Activated T-cell treated with anti-CD3 and anti-CD28 coated beads, Interleukin-2, amount 50 U/mL, for 24 hours (primary cell): ENCODE results near the gene CSF3.
"Not testable (repeated sequence)": the region's sequence is repeated elsewhere in the genome, so short reads cannot be mapped to it uniquely, and the experiment has no call there.

Experiments used
- DNase-seq: peaks from one replicate; pipeline ENCODE4 v3.0.0-alpha.2; 2020
- H3K27ac Mint-ChIP-seq: 2 replicates; pipeline ENCODE4 v1.8.0; 2020; ENCODE audit warnings: mild to moderate bottlenecking, mixed read lengths
- H3K27me3 Mint-ChIP-seq: 2 replicates; pipeline ENCODE4 v1.8.0; 2020; ENCODE audit warnings: mixed read lengths
- H3K36me3 Mint-ChIP-seq: 2 replicates; pipeline ENCODE4 v1.8.0; 2020; ENCODE audit warnings: low read depth, mixed read lengths
- H3K4me1 Mint-ChIP-seq: 2 replicates; pipeline ENCODE4 v1.8.0; 2020; ENCODE audit warnings: low read depth, mixed read lengths
- H3K4me3 Mint-ChIP-seq: 2 replicates; pipeline ENCODE4 v1.8.0; 2020; ENCODE audit warnings: mild to moderate bottlenecking, moderate library complexity, mixed read lengths
- H3K9me3 Mint-ChIP-seq: 2 replicates; pipeline ENCODE4 v1.8.0; 2020; ENCODE audit warnings: mixed read lengths

CSF3 gene

GRCh38 chr17:40012017-40012647, 3.1 kb upstream of the CSF3 start:
- not testable (repeated sequence) for H3K27ac Mint-ChIP-seq, H3K4me1 Mint-ChIP-seq, H3K36me3 Mint-ChIP-seq, H3K4me3 Mint-ChIP-seq, H3K9me3 Mint-ChIP-seq, DNase-seq, H3K27me3 Mint-ChIP-seq

GRCh38 chr17:40014375-40014980, 762 bp upstream of the CSF3 start:
- Mint-ChIP-seq H3K27ac (no peak overlapping the region), H3K9me3 (no peaks in the 10 kb centered on the region), H3K27me3 (peaks cover 6% of the 10 kb centered on the region), H3K36me3 (peaks cover 23% of the 10 kb centered on the region), H3K4me3 (no peak overlapping the region), H3K4me1 (peaks cover 10% of the 10 kb centered on the region)
- DNase-seq = no peak

GRCh38 chr17:40015998-40016985, 1.1 kb downstream of the CSF3 start:
- Mint-ChIP-seq H3K9me3 (no peaks in the 10 kb centered on the region), H3K4me1 (peaks cover 2% of the 10 kb centered on the region), H3K36me3 (peaks cover 38% of the 10 kb centered on the region), H3K27ac (no peak overlapping the region), H3K4me3 (no peak overlapping the region), H3K27me3 (peaks cover 6% of the 10 kb centered on the region)
- no peak for DNase-seq

- H3K4me1 Mint-ChIP-seq = peaks cover 2% of the 10 kb centered on the region
- peaks cover 50% of the 10 kb centered on the region for H3K36me3 Mint-ChIP-seq
- H3K27ac Mint-ChIP-seq = no peak overlapping the region
- peaks cover 2% of the 10 kb centered on the region for H3K27me3 Mint-ChIP-seq
- H3K4me3 Mint-ChIP-seq = no peak overlapping the region
- H3K9me3 Mint-ChIP-seq = no peaks in the 10 kb centered on the region
- DNase-seq = no peak
Measured at GRCh38 chr17:40017422-40018080, 2.3 kb downstream of the CSF3 start.

- no peak overlapping the region for H3K27ac Mint-ChIP-seq
- H3K4me1 Mint-ChIP-seq = peaks cover 2% of the 10 kb centered on the region
- no peak overlapping the region for H3K4me3 Mint-ChIP-seq
- H3K9me3 Mint-ChIP-seq = no peaks in the 10 kb centered on the region
- DNase-seq = no peak
- no peaks in the 10 kb centered on the region for H3K27me3 Mint-ChIP-seq
- H3K36me3 Mint-ChIP-seq = peaks cover 58% of the 10 kb centered on the region
Measured at GRCh38 chr17:40018211-40019121, 3.2 kb downstream of the CSF3 start.

GRCh38 chr17:40019140-40019991, 4.1 kb downstream of the CSF3 start:
- DNase-seq = no peak
- H3K36me3 Mint-ChIP-seq = peaks cover 65% of the 10 kb centered on the region
- no peaks in the 10 kb centered on the region for H3K27me3 Mint-ChIP-seq
- H3K27ac Mint-ChIP-seq = no peak overlapping the region
- no peaks in the 10 kb centered on the region for H3K9me3 Mint-ChIP-seq
- H3K4me1 Mint-ChIP-seq = no peaks in the 10 kb centered on the region
- no peak overlapping the region for H3K4me3 Mint-ChIP-seq

GRCh38 chr17:40020146-40020545, 4.9 kb downstream of the CSF3 start:
- Mint-ChIP-seq H3K4me3 (no peak overlapping the region), H3K27ac (no peak overlapping the region), H3K27me3 (no peaks in the 10 kb centered on the region), H3K4me1 (peaks cover under 1% of the 10 kb centered on the region), H3K9me3 (no peaks in the 10 kb centered on the region), H3K36me3 (peaks cover 68% of the 10 kb centered on the region)
- DNase-seq = no peak

GRCh38 chr17:40021451-40021971, 6.3 kb downstream of the CSF3 start:
- Mint-ChIP-seq H3K36me3 (peaks cover 82% of the 10 kb centered on the region), H3K4me1 (peaks cover 14% of the 10 kb centered on the region), H3K27ac (no peak overlapping the region), H3K9me3 (no peaks in the 10 kb centered on the region), H3K27me3 (no peaks in the 10 kb centered on the region), H3K4me3 (no peak overlapping the region)
- DNase-seq = no peak

- Mint-ChIP-seq H3K4me1 (peaks cover 22% of the 10 kb centered on the region), H3K27ac (no peak overlapping the region), H3K4me3 (no peak overlapping the region), H3K9me3 (no peaks in the 10 kb centered on the region), H3K27me3 (no peaks in the 10 kb centered on the region), H3K36me3 (peaks cover 88% of the 10 kb centered on the region)
- DNase-seq = no peak
Measured at GRCh38 chr17:40022497-40022896, 7.3 kb downstream of the CSF3 start.

- H3K4me1 Mint-ChIP-seq = peaks cover 22% of the 10 kb centered on the region
- H3K27me3 Mint-ChIP-seq = no peaks in the 10 kb centered on the region
- DNase-seq = no peak
- peaks cover 88% of the 10 kb centered on the region for H3K36me3 Mint-ChIP-seq
- no peaks in the 10 kb centered on the region for H3K9me3 Mint-ChIP-seq
- no peak overlapping the region for H3K27ac Mint-ChIP-seq
- no peak overlapping the region for H3K4me3 Mint-ChIP-seq
Measured at GRCh38 chr17:40022961-40023541, 7.8 kb downstream of the CSF3 start.

- Mint-ChIP-seq H3K4me3 (no peak overlapping the region), H3K27me3 (no peaks in the 10 kb centered on the region), H3K9me3 (no peaks in the 10 kb centered on the region), H3K36me3 (peaks cover 88% of the 10 kb centered on the region), H3K27ac (no peak overlapping the region), H3K4me1 (peaks cover 22% of the 10 kb centered on the region)
- no peak for DNase-seq
Measured at GRCh38 chr17:40023590-40024292, 8.5 kb downstream of the CSF3 start.

- DNase-seq = no peak
- H3K27ac Mint-ChIP-seq = no peak overlapping the region
- peaks cover 88% of the 10 kb centered on the region for H3K36me3 Mint-ChIP-seq
- no peaks in the 10 kb centered on the region for H3K27me3 Mint-ChIP-seq
- H3K4me1 Mint-ChIP-seq = peaks cover 22% of the 10 kb centered on the region
- H3K4me3 Mint-ChIP-seq = no peak overlapping the region
- H3K9me3 Mint-ChIP-seq = no peaks in the 10 kb centered on the region
Measured at GRCh38 chr17:40024901-40025300, 9.7 kb downstream of the CSF3 start.
